NCI-H2081 treated with DMSO at 0.1 percent for 48 hours (cell line): ENCODE measurements around the gene IVD.
A peak's percentile ranks its signal among the peaks of the same experiment; 100 is the strongest.

ENCODE experiments used
- DNase-seq: peaks from one replicate; lab custom pipeline; 2025; lab: John Stamatoyannopoulos, UW

IVD gene

GRCh38 chr15:40377606-40378005 lies 28.0 kb upstream of the IVD start:
- no peak for DNase-seq

DNA sequence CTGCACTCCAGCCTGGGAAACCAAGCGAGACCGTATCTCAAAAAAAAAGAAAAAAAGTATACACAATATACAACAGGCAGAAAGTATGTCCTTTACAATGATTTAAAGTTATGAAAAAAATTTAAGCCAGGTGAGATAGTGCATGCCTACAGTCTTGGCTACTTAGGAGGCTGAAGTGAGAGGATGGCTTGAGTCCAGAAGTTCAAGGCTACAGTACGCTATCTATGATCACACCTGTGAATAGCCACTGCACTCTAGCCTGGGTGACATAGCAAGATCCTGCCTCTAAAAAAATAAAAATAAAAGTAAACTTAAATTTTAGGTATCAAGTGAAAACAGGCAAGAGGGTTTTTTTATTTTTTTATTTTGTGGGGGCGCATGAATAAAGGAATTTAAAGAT lies 26.2 kb upstream of the IVD start:
- no peak for DNase-seq

GRCh38 chr15:40379853-40380252 lies 25.7 kb upstream of the IVD start:
- no peak for DNase-seq

DNA sequence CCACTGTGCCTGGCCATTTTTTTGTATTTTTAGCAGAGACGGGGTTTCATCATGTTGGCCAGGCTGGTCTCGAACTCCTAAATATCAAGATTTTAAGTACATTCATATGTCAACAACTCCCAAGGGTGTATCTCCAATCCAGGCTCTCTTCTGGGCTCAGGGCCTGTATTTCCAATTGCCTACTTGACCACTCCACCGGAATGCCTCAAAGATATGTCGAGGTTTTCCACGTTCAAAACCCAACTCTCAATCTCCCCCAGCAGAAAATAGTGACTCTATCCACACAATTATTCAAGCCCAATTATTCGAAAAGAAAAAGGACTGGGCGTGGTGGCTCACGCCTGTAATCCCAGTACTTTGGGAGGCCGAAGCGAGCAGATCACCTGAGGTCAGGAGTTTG lies 25.0 kb upstream of the IVD start:
- DNase-seq, result no peak

GRCh38 chr15:40381818-40382529 lies 23.6 kb upstream of the IVD start:
- no peak for DNase-seq

DNA sequence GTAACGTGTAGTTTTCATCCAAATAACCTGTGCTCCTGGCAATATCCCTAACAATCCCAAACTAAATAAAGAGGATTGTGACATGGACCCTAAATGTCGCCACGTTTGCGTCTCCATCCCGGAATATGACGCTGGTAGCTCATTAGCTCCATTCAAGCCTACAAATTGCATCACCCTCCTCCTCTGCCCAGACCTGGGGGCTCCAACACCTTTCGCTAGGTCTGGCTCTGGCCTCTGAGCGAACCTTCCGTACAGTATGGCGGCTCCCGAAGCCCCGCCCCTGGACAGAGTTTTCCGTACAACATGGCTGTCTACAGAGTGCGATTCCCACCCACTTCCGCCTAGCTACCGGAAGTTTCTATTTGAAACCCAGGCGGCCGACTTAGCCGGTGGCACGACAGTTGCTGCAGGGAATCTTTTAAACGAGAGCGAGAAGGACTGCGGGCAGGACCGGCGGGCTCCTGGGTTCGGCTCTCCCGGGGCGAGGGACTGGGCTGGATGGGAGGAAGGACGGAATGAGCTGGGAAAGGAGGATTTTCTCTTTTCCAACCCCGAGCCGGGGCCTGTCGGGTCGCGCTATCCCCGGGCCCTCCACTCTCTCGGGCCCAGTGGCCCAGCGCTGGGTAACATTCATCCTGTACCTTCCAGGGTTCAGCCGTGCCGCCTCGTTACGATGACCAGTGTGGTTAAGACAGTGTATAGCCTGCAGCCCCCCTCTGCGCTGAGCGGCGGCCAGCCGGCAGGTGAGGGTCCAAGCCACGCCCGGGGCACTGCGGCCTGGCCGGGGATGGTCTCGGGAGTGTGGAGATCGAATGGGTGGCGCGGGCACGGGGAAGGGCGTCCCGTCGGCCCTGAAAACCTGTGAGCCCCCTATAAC lies 22.8 kb upstream of the IVD start, which contains the start of gene KNSTRN:
Gene KNSTRN (plus strand): TSS at position 142 of the 877 bp plus-strand sequence. CDS start 115 bp downstream, at position 257.
- DNase-seq, result peak; percentile 86

DNA sequence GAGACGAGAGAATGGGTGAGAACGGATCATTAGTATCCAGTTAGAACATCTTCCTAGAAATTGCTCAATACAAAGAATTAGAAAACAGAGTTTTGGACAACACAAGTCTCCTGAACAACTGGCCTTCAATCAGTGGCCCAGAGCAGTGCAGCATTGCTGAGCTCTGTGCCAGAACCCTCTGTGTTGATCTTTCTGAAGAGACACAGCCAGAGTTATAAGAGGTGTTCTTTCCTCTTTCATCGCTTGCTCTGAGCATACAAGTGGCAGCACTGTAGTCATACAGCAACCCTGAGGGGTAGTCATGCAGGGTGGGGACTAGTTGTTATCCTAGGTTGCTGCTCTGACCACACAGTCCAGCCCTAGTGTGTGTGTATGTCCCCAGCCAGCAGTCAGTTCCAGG lies 19.1 kb upstream of the IVD start:
- no peak for DNase-seq

- no peak for DNase-seq
These were observed 16.4 kb upstream of the IVD start for GRCh38 chr15:40388941-40389823.

- no peak for DNase-seq
These were observed 15.6 kb upstream of the IVD start for GRCh38 chr15:40389824-40390595.

DNA sequence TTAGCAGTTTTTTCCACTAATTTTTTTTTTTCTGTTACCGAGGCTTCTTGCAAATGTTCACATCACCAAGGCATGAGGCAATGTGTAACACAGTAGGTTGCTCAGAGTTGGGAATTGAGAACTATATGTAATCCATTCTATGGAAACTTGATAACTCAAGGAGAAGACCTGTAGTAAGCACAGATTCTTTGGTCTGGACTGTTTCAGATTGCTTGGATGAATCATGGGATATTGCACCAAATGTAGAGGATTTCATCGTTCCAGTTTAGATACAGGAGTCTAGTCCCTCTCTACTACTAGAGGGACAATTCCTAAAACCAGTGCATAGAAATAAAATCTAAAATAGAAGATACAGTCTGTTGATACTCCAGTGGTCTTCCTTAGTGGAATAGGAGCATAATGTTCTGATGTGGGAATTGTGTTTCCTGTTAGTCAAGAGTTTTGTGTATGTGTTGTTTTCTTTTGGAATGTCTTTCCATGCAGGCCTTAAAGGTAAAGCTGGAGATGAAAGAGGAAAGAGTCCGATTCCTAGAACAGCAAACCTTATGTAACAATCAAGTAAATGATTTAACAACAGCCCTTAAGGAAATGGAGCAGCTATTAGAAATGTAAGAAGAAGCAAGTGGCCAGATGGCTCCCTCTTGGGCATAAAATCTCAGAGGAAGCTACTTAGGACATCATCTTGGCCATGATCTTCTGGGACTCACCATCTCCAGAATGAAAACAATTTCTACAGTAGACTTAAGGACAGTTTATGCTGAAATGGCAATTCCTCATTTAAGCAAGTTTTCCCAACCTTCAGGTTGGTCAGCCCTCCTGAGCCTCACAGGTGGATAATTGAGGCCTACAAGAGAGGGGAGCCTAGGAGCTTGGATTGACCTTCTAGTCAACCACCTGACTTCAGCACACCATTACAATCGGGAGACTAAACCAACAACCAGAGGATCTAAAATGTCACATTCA lies 12.3 kb upstream of the IVD start:
- DNase-seq, result no peak

DNA sequence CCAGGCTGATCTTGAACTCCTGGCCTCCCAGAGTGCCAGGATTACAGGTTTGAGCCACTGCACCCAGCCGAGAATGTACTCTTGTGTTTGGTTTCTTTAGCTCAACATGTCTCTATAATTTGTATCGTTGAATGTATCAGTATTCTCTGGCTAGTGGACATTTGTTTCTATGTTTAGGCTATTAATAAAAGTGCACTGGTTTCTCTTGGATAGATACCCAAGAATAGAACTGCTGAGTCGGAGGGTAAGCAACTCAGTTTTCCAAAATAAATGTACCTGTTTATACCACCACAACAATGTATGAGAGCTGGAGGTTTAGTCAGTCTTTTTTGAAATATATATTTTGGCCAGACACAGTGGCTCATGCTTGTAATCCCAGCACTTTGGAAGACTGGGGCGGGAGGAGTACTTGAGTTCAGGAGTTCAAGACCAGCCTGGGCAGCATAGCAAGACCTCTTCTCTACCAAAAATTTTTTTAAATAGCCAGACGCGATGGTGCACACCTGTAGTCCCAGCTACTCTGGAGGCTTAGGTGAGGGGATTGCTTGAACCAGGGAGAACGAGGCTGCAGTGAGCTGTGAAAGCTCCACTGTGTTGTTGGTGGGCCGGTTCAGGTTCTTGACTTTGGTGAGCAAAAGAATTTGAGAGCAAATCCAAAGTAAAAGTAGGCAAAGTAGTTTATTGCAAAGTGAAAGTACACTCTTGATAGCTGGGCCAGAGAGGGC lies 7.7 kb upstream of the IVD start:
- DNase-seq, result no peak

DNA sequence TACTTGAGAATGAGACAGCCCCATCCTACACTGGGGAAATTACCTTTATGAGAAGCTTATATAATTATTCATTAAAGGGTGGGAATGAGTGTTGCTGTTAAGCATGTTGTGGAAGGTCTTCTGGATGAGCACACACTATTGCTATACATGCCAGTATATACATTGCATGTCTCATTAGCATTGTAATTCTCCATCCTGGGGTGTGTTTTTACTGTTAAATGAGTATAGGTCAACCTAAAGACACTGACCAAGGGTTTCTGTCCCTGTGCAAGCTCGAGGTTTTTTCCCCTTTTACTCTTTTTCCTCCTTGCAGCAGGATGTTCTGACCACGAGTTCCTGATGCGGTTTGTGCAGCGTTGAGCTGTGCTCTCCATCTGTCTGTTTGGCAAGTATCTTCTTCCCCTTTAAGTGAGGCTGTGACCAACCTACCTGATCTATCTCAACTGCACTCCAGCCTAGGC lies 7.2 kb upstream of the IVD start:
- DNase-seq, result no peak

- no peak for DNase-seq
These were observed 6.2 kb upstream of the IVD start for GRCh38 chr15:40399370-40399769.

DNA sequence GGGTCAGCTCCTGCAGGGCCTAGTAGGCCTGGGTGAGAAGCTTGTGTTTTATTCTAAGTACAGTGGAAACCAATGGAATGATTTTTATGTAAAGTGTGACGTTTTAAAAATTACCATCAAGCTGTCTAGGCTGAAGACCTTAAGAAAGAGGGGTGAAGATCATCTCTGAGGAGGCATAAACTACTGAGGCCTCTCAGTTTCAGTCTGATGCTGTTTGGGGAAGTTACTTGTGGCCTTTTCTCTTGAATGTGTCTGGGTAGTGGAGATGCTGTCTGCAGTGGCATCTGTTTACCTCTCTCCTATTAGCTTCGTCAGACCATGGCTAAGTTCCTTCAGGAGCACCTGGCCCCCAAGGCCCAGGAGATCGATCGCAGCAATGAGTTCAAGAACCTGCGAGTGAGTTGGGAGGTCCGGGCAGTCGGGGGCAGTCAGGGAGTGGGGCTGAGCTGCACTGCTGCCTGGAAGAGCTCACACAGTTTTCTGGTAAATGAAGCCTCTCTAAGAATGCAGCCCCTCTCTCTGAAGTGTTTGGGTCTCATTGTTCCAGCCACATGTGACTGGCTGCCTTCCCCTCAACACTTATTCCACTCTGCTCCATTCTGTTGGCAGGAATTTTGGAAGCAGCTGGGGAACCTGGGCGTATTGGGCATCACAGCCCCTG lies 1.9 kb downstream of the IVD start:
- DNase-seq, result no peak

DNA sequence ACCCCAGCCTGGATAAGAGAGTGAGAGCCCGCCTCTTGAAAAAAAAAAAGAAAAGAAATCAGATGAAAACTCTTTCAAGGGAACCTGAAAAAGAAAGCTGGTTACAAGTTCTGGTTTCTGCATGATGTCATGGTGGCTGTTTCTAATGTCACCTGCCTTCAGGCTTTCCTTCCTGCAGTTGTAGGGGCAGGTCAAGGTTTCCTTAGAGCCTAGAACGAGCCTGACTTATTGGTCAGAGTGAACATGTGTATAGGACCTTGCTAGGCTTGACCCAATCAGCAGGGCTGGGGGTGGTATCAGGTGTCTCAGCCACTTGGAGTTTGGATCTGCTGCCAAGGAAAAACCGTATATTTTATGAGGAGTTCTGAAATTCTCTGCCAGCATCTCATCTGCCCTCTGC lies 3.8 kb downstream of the IVD start:
- DNase-seq, result no peak

- DNase-seq, result no peak
These were observed 4.9 kb downstream of the IVD start for GRCh38 chr15:40410476-40410875.

DNA sequence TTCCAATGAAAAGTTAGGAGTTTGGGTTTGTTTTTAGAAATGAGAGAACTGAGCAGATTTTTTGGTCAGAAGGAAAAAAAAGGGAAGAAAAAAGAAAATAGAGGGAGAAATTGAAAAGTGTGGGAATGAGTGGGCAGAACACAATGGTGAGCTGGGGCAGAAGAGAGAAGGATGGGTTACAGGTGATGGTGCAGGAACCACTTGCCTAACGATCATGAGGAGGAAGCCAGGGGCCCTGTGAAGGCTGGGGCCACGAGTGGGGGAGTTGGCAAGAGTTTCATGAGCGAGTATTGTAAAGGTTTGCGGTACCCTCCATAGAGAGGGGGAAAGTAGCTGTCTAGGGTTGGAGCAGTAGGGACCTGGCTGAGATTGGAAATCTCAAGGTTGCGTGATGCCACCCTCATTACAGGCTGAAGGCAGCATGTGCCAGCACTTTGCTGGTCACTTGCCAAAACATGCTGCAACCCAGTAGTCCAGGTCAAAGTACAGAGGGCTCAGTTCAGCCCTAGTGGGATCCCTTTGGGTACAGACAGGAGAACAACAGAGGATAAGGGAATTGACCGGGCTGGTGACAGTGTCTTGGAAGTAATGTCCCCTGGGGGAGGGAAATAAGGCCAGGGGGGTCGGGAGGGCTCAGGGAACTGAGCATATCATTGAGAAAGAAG lies 6.6 kb downstream of the IVD start:
- no peak for DNase-seq

GRCh38 chr15:40413036-40413435 lies 7.4 kb downstream of the IVD start:
- no peak for DNase-seq
